HL-60 (cell line): Measurements from ENCODE around the gene PLCL2.
"Not testable (repeated sequence)": the region's sequence is repeated elsewhere in the genome, so short reads cannot be mapped to it uniquely, and the experiment has no call there.

ENCODE experiments used
- DNase-seq, 2 experiments: peaks; one replicate each; pipeline ENCODE4 v3.0.0-alpha.2; 2010 to 2020; ENCODE audit warnings: low read depth in 1 of 2, low spot score in 1 of 2
- H3K27ac ChIP-seq: fragments of 250-450 bp; sonication (Bioruptor Pico); replicated peaks from 2 replicates; pipeline ENCODE4 v1.5.1; 2020; ENCODE audit warnings: mild to moderate bottlenecking, moderate library complexity
- H3K27me3 ChIP-seq: fragments of 250-450 bp; sonication (Bioruptor Pico); 2 replicates; pipeline ENCODE4 v1.5.1; 2021; ENCODE audit warnings: mild to moderate bottlenecking, moderate library complexity; ENCODE audit not compliant: insufficient read depth, poor library complexity, severe bottlenecking
- H3K4me3 ChIP-seq: replicated peaks from 2 replicates; pipeline ENCODE4 v1.5.1; 2011; ENCODE audit warnings: mild to moderate bottlenecking, control low read depth, low read length; ENCODE audit not compliant: insufficient read depth
- CTCF ChIP-seq: IDR thresholded peaks from one replicate; pipeline ENCODE4 v1.5.1; 2011; ENCODE audit warnings: low read length, control low read depth, inconsistent platforms; ENCODE audit not compliant: insufficient read depth
- GABPA ChIP-seq: IDR thresholded peaks from 2 replicates; pipeline ENCODE4 v1.6.1; 2012; ENCODE audit warnings: low read depth
- POLR2AphosphoS5 ChIP-seq: IDR thresholded peaks from 2 replicates; pipeline ENCODE4 v1.6.1; 2012; ENCODE audit warnings: low read depth
- REST ChIP-seq: IDR thresholded peaks from 2 replicates; pipeline ENCODE4 v1.6.1; 2012; ENCODE audit warnings: low read depth; ENCODE audit not compliant: insufficient replicate concordance
- SPI1 ChIP-seq: IDR thresholded peaks from 2 replicates; pipeline ENCODE4 v1.6.1; 2012; ENCODE audit warnings: low read depth, mild to moderate bottlenecking, borderline replicate concordance

Gene PLCL2

GRCh38 chr3:16978921-16979271, 94.1 kb downstream of the PLCL2 start:
- H3K4me3 ChIP-seq, result no peak overlapping the region
- TF ChIP-seq REST (no peak), GABPA (no peak), SPI1 (no peak), CTCF (no peak), POLR2AphosphoS5 (no peak)
- DNase-seq, result no peak
- no peak overlapping the region for H3K27ac ChIP-seq
- H3K27me3 ChIP-seq, result no peaks in the 10 kb centered on the region

GRCh38 chr3:16979769-16980515, 95.2 kb downstream of the PLCL2 start:
- H3K4me3 ChIP-seq, H3K27ac ChIP-seq, H3K27me3 ChIP-seq, DNase-seq: not testable (repeated sequence)

- not testable (repeated sequence) for DNase-seq, H3K27me3 ChIP-seq, H3K27ac ChIP-seq, H3K4me3 ChIP-seq
Measured at GRCh38 chr3:16980526-16980925, 95.8 kb downstream of the PLCL2 start.

GRCh38 chr3:16982460-16982859, 97.7 kb downstream of the PLCL2 start:
- H3K27ac ChIP-seq, result no peak overlapping the region
- no peak overlapping the region for H3K4me3 ChIP-seq
- H3K27me3 ChIP-seq, result no peaks in the 10 kb centered on the region
- DNase-seq, result no peak
- no peak for TF ChIP-seq REST
- TF ChIP-seq CTCF, result no peak
- no peak for TF ChIP-seq GABPA
- TF ChIP-seq SPI1, result no peak
- no peak for TF ChIP-seq POLR2AphosphoS5

- DNase-seq, result no peak
- Histone ChIP-seq H3K4me3 (no peak overlapping the region), H3K27me3 (no peaks in the 10 kb centered on the region), H3K27ac (no peak overlapping the region)
- TF ChIP-seq CTCF (no peak), REST (no peak), POLR2AphosphoS5 (no peak)
Measured at GRCh38 chr3:16985608-16986007, 100.9 kb downstream of the PLCL2 start.
